ENCODE measurements around the gene ANKFY1. TPM values are rescaled to one million over a fixed set of nuclear protein-coding genes. Genes with fewer than 3 reads are reported as not detected.

ANKFY1 gene
- total RNA-seq, 1 experiment from 2014 or later, result 18.5 TPM

- H4K20me1 ChIP-seq (ENCODE audit: low read length), result no peaks in the 10 kb centered on the region
- intact Hi-C loops (cut with micrococcal nuclease), result no loop called here
- H3K4me1 ChIP-seq (ENCODE audit: insufficient read depth, low read length), result no peaks in the 10 kb centered on the region
- no peak overlapping the region for H3K4me3 ChIP-seq (ENCODE audit: low read length)
- no peaks in the 10 kb centered on the region for H3F3A ChIP-seq (ENCODE audit: low read length, unreplicated experiment)
- no peaks in the 10 kb centered on the region for H3K9me2 ChIP-seq (replicated peaks; ENCODE audit: low read length)
- TF ChIP-seq EZH2 (IDR thresholded peaks at IDR 0.05; ENCODE audit: low read length, unreplicated experiment) (no peak), EZH2phosphoT487 (IDR thresholded peaks at IDR 0.05; ENCODE audit: borderline replicate concordance, low read length) (no peak), CTCF (conservative IDR thresholded peaks at IDR 0.05; ENCODE audit: low read depth, low read length) (no peak)
- BruUV-seq (replicated peaks), result no TSS peak
- POLR2A ChIA-PET (ENCODE audit: unreplicated experiment), result no interaction called here
- no peak for DNase-seq
- H3K27ac ChIP-seq (ENCODE audit: low read length), result no peak overlapping the region
- no peaks in the 10 kb centered on the region for H3K27me3 ChIP-seq (ENCODE audit: low read length)
- H3K4me2 ChIP-seq (ENCODE audit: low read length), result no peak overlapping the region
- no peak overlapping the region for H3K9ac ChIP-seq (ENCODE audit: low read length)
- H3K79me2 ChIP-seq (ENCODE audit: low read length), result no peaks in the 10 kb centered on the region
- CTCF ChIA-PET, result no interaction called here
- peaks cover 15% of the 10 kb centered on the region; the same call in 1 of the 2 replicates for H3K36me3 ChIP-seq (ENCODE audit: low read depth, low read length)
- no peak overlapping the region for H2AFZ ChIP-seq (ENCODE audit: low read length)
- no peaks in the 10 kb centered on the region for H3K9me3 ChIP-seq (ENCODE audit: low read length)
- no peak for ATAC-seq
These were observed 89.2 kb downstream of the ANKFY1 start for GRCh38 chr17:4174556-4174955.

GRCh38 chr17:4173781-4174180, 90.0 kb downstream of the ANKFY1 start:
- no TSS peak for BruUV-seq (replicated peaks)

GRCh38 chr17:4172356-4172755, 91.4 kb downstream of the ANKFY1 start:
- no TSS peak for BruUV-seq (replicated peaks)
- Histone ChIP-seq H3K9ac (ENCODE audit: low read length) (no peak overlapping the region), H3K4me2 (ENCODE audit: low read length) (no peak overlapping the region), H3K79me2 (ENCODE audit: low read length) (no peaks in the 10 kb centered on the region), H3K9me2 (replicated peaks; ENCODE audit: low read length) (no peaks in the 10 kb centered on the region), H3K4me3 (ENCODE audit: low read length) (no peak overlapping the region), H2AFZ (ENCODE audit: low read length) (no peak overlapping the region), H3K4me1 (ENCODE audit: insufficient read depth, low read length) (no peaks in the 10 kb centered on the region), H3K27me3 (ENCODE audit: low read length) (no peaks in the 10 kb centered on the region), H4K20me1 (ENCODE audit: low read length) (no peaks in the 10 kb centered on the region), H3K36me3 (ENCODE audit: low read depth, low read length) (peaks cover 7% of the 10 kb centered on the region), H3K9me3 (ENCODE audit: low read length) (no peaks in the 10 kb centered on the region), H3F3A (ENCODE audit: low read length, unreplicated experiment) (no peaks in the 10 kb centered on the region), H3K27ac (ENCODE audit: low read length) (no peak overlapping the region)
- ChIA-PET POLR2A (ENCODE audit: unreplicated experiment) (no interaction called here), CTCF (no interaction called here)
- DNase-seq, result no peak
- TF ChIP-seq CTCF (conservative IDR thresholded peaks at IDR 0.05; ENCODE audit: low read depth, low read length) (no peak), EZH2phosphoT487 (IDR thresholded peaks at IDR 0.05; ENCODE audit: borderline replicate concordance, low read length) (no peak), EZH2 (IDR thresholded peaks at IDR 0.05; ENCODE audit: low read length, unreplicated experiment) (no peak)
- intact Hi-C loops (cut with micrococcal nuclease), result no loop called here
- no peak for ATAC-seq

More at GRCh38 chr17:4173781-4174180, 90.0 kb downstream of the ANKFY1 start:
- H2AFZ ChIP-seq (ENCODE audit: low read length), result no peak overlapping the region
- ATAC-seq (no peak), DNase-seq (no peak)
- H3K9me3 ChIP-seq (ENCODE audit: low read length), result no peaks in the 10 kb centered on the region
- no peak overlapping the region for H3K27ac ChIP-seq (ENCODE audit: low read length)
- ChIA-PET POLR2A (ENCODE audit: unreplicated experiment) (no interaction called here), CTCF (no interaction called here)
- no peak for TF ChIP-seq CTCF (conservative IDR thresholded peaks at IDR 0.05; ENCODE audit: low read depth, low read length)
- no peak for TF ChIP-seq EZH2 (IDR thresholded peaks at IDR 0.05; ENCODE audit: low read length, unreplicated experiment)
- no peak for TF ChIP-seq EZH2phosphoT487 (IDR thresholded peaks at IDR 0.05; ENCODE audit: borderline replicate concordance, low read length)
- H3K4me1 ChIP-seq (ENCODE audit: insufficient read depth, low read length), result no peaks in the 10 kb centered on the region
- H3K36me3 ChIP-seq (ENCODE audit: low read depth, low read length), result peaks cover 13% of the 10 kb centered on the region
- no peak overlapping the region for H3K4me3 ChIP-seq (ENCODE audit: low read length)
- no peaks in the 10 kb centered on the region for H3F3A ChIP-seq (ENCODE audit: low read length, unreplicated experiment)
- H3K9ac ChIP-seq (ENCODE audit: low read length), result no peak overlapping the region
- no peaks in the 10 kb centered on the region for H3K9me2 ChIP-seq (replicated peaks; ENCODE audit: low read length)
- intact Hi-C loops (cut with micrococcal nuclease), result no loop called here
- H3K79me2 ChIP-seq (ENCODE audit: low read length), result no peaks in the 10 kb centered on the region
- no peak overlapping the region for H3K4me2 ChIP-seq (ENCODE audit: low read length)
- no peaks in the 10 kb centered on the region for H4K20me1 ChIP-seq (ENCODE audit: low read length)
- no peaks in the 10 kb centered on the region for H3K27me3 ChIP-seq (ENCODE audit: low read length)

All from PC-3 (cell line).